Activated CD4-positive, alpha-beta T cell treated with anti-CD3 and anti-CD28 coated beads for 36 hours (primary cell): ENCODE measurements around the gene ELP4. TPM values are rescaled to one million over a fixed set of nuclear protein-coding genes. Genes with fewer than 3 reads are reported as not detected.

Experiments used
- ATAC-seq: fragments of 200-7000 bp; cut with Tn5 transposase; one replicate; pipeline ENCODE4 v1.10.0; 2021; ENCODE audit warnings: mild to moderate bottlenecking, moderate library complexity
- CTCF ChIA-PET: fragments of 350-600 bp; sonication (Branson Sonifier 250); formaldehyde crosslinking; loops from one replicate; lab custom pipeline; 2021; ENCODE audit warnings: antibody characterized with exemption; lab: Charles Lee
- POLR2A ChIA-PET: fragments of 350-600 bp; sonication (Branson Sonifier 250); formaldehyde crosslinking; loops from one replicate; lab custom pipeline; 2021; ENCODE audit warnings: antibody characterized with exemption, inconsistent platforms; lab: Charles Lee
- DNase-seq: peaks from one replicate; pipeline ENCODE4 v3.0.0-alpha.2; 2020
- H3K27ac Mint-ChIP-seq: one replicate; pipeline ENCODE4 v1.8.0; 2021; ENCODE audit warnings: mixed read lengths
- H3K27me3 Mint-ChIP-seq: one replicate; pipeline ENCODE4 v1.8.0; 2021; ENCODE audit warnings: mixed read lengths
- H3K36me3 Mint-ChIP-seq: one replicate; pipeline ENCODE4 v1.8.0; 2021; ENCODE audit warnings: low read depth, mixed read lengths
- H3K4me1 Mint-ChIP-seq: one replicate; pipeline ENCODE4 v1.8.0; 2021; ENCODE audit warnings: mixed read lengths
- H3K4me3 Mint-ChIP-seq: one replicate; pipeline ENCODE4 v1.8.0; 2021; ENCODE audit warnings: mild to moderate bottlenecking, moderate library complexity, mixed read lengths
- H3K9me3 Mint-ChIP-seq: one replicate; pipeline ENCODE4 v1.8.0; 2021; ENCODE audit warnings: low read depth, mixed read lengths
- intact Hi-C, 2 experiments: fragments of 100-400 bp; cut with DNase I in 1 of 2; cut with micrococcal nuclease in 1 of 2; formaldehyde crosslinking; loops; one replicate each; pipeline versions ENCODE4 v1.14.2 to v1.15.1; 2022 to 2024; cut with DNase I, micrococcal nuclease
- total RNA-seq, 2 experiments: library from RNA; stranded (reverse); gene quantifications; one replicate each; pipeline ENCODE4 v1.2.3, GENCODE V29; 2021

Gene ELP4
- total RNA-seq, 2 experiments from 2014 or later: 21.9 to 30.9 TPM

GRCh38 chr11:31608995-31609394, 99.4 kb downstream of the ELP4 start:
- Mint-ChIP-seq H3K4me3 (no peak overlapping the region), H3K9me3 (no peaks in the 10 kb centered on the region), H3K36me3 (peaks cover 5% of the 10 kb centered on the region), H3K27ac (no peak overlapping the region), H3K4me1 (no peaks in the 10 kb centered on the region), H3K27me3 (no peaks in the 10 kb centered on the region)
- CTCF ChIA-PET: no interaction called here
- no peak for DNase-seq
- POLR2A ChIA-PET: no interaction called here
- intact Hi-C loops: no loop called here
- no peak for ATAC-seq

GRCh38 chr11:31610544-31610943, 101.0 kb downstream of the ELP4 start:
- no peaks in the 10 kb centered on the region for H3K9me3 Mint-ChIP-seq
- H3K4me3 Mint-ChIP-seq: no peak overlapping the region
- ChIA-PET POLR2A (no interaction called here), CTCF (no interaction called here)
- no peaks in the 10 kb centered on the region for H3K27me3 Mint-ChIP-seq
- no peak for ATAC-seq
- H3K4me1 Mint-ChIP-seq: no peaks in the 10 kb centered on the region
- intact Hi-C loops: no loop called here
- no peak for DNase-seq
- peaks cover 10% of the 10 kb centered on the region for H3K36me3 Mint-ChIP-seq
- no peak overlapping the region for H3K27ac Mint-ChIP-seq

GRCh38 chr11:31617246-31617645, 107.7 kb downstream of the ELP4 start:
- intact Hi-C loops: no loop called here

GRCh38 chr11:31619980-31620379, 110.4 kb downstream of the ELP4 start:
- no peak overlapping the region for H3K27ac Mint-ChIP-seq
- DNase-seq (no peak), ATAC-seq (no peak)
- intact Hi-C loops: no loop called here
- no peaks in the 10 kb centered on the region for H3K27me3 Mint-ChIP-seq
- peaks cover 3% of the 10 kb centered on the region for H3K4me1 Mint-ChIP-seq
- ChIA-PET CTCF (no interaction called here), POLR2A (no interaction called here)
- no peaks in the 10 kb centered on the region for H3K9me3 Mint-ChIP-seq
- peaks cover 3% of the 10 kb centered on the region for H3K36me3 Mint-ChIP-seq
- H3K4me3 Mint-ChIP-seq: no peak overlapping the region

More at GRCh38 chr11:31617246-31617645, 107.7 kb downstream of the ELP4 start:
- Mint-ChIP-seq H3K9me3 (no peaks in the 10 kb centered on the region), H3K4me1 (peaks cover 3% of the 10 kb centered on the region), H3K27ac (no peak overlapping the region), H3K36me3 (peaks cover 7% of the 10 kb centered on the region), H3K4me3 (no peak overlapping the region), H3K27me3 (no peaks in the 10 kb centered on the region)
- ChIA-PET CTCF (no interaction called here), POLR2A (no interaction called here)
- no peak for ATAC-seq
- no peak for DNase-seq

GRCh38 chr11:31620434-31620833, 110.9 kb downstream of the ELP4 start:
- Mint-ChIP-seq H3K36me3 (peaks cover 3% of the 10 kb centered on the region), H3K9me3 (no peaks in the 10 kb centered on the region), H3K27me3 (no peaks in the 10 kb centered on the region), H3K4me1 (peaks cover 3% of the 10 kb centered on the region), H3K4me3 (no peak overlapping the region), H3K27ac (no peak overlapping the region)
- POLR2A ChIA-PET: no interaction called here
- intact Hi-C loops: no loop called here
- ATAC-seq: peak; percentile 47
- no peak for DNase-seq
- CTCF ChIA-PET: no interaction called here

GRCh38 chr11:31625868-31626267, 116.3 kb downstream of the ELP4 start:
- ChIA-PET POLR2A (no interaction called here), CTCF (no interaction called here)
- Mint-ChIP-seq H3K9me3 (no peaks in the 10 kb centered on the region), H3K4me1 (no peaks in the 10 kb centered on the region), H3K36me3 (no peaks in the 10 kb centered on the region), H3K27ac (no peak overlapping the region), H3K4me3 (no peak overlapping the region), H3K27me3 (no peaks in the 10 kb centered on the region)
- DNase-seq: no peak
- no peak for ATAC-seq
- intact Hi-C loops: no loop called here

GRCh38 chr11:31628111-31628510, 118.5 kb downstream of the ELP4 start:
- H3K9me3 Mint-ChIP-seq: no peaks in the 10 kb centered on the region
- intact Hi-C loops: no loop called here
- DNase-seq (no peak), ATAC-seq (no peak)
- POLR2A ChIA-PET: no interaction called here
- CTCF ChIA-PET: interaction anchor here (1.1 kb wide), 1 partner anchor 366 kb away, joined by 4 read pairs; no protein-coding TSS in a partner anchor
- H3K36me3 Mint-ChIP-seq: peaks cover 2% of the 10 kb centered on the region
- H3K4me1 Mint-ChIP-seq: no peaks in the 10 kb centered on the region
- H3K27me3 Mint-ChIP-seq: no peaks in the 10 kb centered on the region
- no peak overlapping the region for H3K4me3 Mint-ChIP-seq
- H3K27ac Mint-ChIP-seq: no peak overlapping the region

- H3K27me3 Mint-ChIP-seq: no peaks in the 10 kb centered on the region
- H3K4me3 Mint-ChIP-seq: no peak overlapping the region
- no peak for DNase-seq
- no peaks in the 10 kb centered on the region for H3K9me3 Mint-ChIP-seq
- no peak overlapping the region for H3K27ac Mint-ChIP-seq
- POLR2A ChIA-PET: no interaction called here
- intact Hi-C loops: no loop called here
- CTCF ChIA-PET: no interaction called here
- H3K4me1 Mint-ChIP-seq: no peaks in the 10 kb centered on the region
- no peak for ATAC-seq
- H3K36me3 Mint-ChIP-seq: peaks cover 4% of the 10 kb centered on the region
Observed at GRCh38 chr11:31636983-31637382, 127.4 kb downstream of the ELP4 start.

- DNase-seq (no peak), ATAC-seq (no peak)
- H3K27ac Mint-ChIP-seq: no peak overlapping the region
- ChIA-PET CTCF (interaction anchor here (0.9 to 1.8 kb wide), 6 partner anchors 8 to 230 kb away, joined by 3 to 5 read pairs (median 4); no protein-coding TSS in a partner anchor), POLR2A (no interaction called here)
- H3K4me1 Mint-ChIP-seq: no peaks in the 10 kb centered on the region
- H3K9me3 Mint-ChIP-seq: no peaks in the 10 kb centered on the region
- no peaks in the 10 kb centered on the region for H3K27me3 Mint-ChIP-seq
- H3K4me3 Mint-ChIP-seq: no peak overlapping the region
- H3K36me3 Mint-ChIP-seq: peaks cover 2% of the 10 kb centered on the region
- intact Hi-C loops: loop anchor here in 1 of 2 experiments (5.0 kb wide), 1 partner anchor 317 kb away; no protein-coding TSS in a partner anchor
Observed at GRCh38 chr11:31640611-31641010, 131.0 kb downstream of the ELP4 start.

- no peak overlapping the region for H3K4me3 Mint-ChIP-seq
- intact Hi-C loops: loop anchor here in 1 of 2 experiments (5.0 kb wide), 1 partner anchor 316 kb away; no protein-coding TSS in a partner anchor
- no peaks in the 10 kb centered on the region for H3K27me3 Mint-ChIP-seq
- no peaks in the 10 kb centered on the region for H3K9me3 Mint-ChIP-seq
- H3K4me1 Mint-ChIP-seq: no peaks in the 10 kb centered on the region
- CTCF ChIA-PET: interaction anchor here (0.6 to 1.6 kb wide), 6 partner anchors 8 to 1430 kb away, joined by 3 to 5 read pairs (median 4); no protein-coding TSS in a partner anchor
- H3K36me3 Mint-ChIP-seq: peaks cover 2% of the 10 kb centered on the region
- ATAC-seq (no peak), DNase-seq (peak; percentile 10)
- POLR2A ChIA-PET: no interaction called here
- no peak overlapping the region for H3K27ac Mint-ChIP-seq
Observed at GRCh38 chr11:31641477-31642062, 132.0 kb downstream of the ELP4 start.

GRCh38 chr11:31643857-31644256, 134.3 kb downstream of the ELP4 start:
- DNase-seq: no peak
- H3K27me3 Mint-ChIP-seq: no peaks in the 10 kb centered on the region
- ChIA-PET POLR2A (no interaction called here), CTCF (interaction anchor here (1.3 kb wide), 1 partner anchor 10 kb away, joined by 4 read pairs; no protein-coding TSS in a partner anchor)
- H3K36me3 Mint-ChIP-seq: peaks cover 3% of the 10 kb centered on the region
- no peak overlapping the region for H3K4me3 Mint-ChIP-seq
- H3K4me1 Mint-ChIP-seq: no peaks in the 10 kb centered on the region
- intact Hi-C loops: loop anchor here in 1 of 2 experiments (5.0 kb wide), 1 partner anchor 313 kb away; no protein-coding TSS in a partner anchor
- H3K27ac Mint-ChIP-seq: no peak overlapping the region
- no peaks in the 10 kb centered on the region for H3K9me3 Mint-ChIP-seq
- no peak for ATAC-seq

GRCh38 chr11:31645747-31646146, 136.2 kb downstream of the ELP4 start:
- H3K9me3 Mint-ChIP-seq: no peaks in the 10 kb centered on the region
- no peak for ATAC-seq

More at GRCh38 chr11:31645747-31646146, 136.2 kb downstream of the ELP4 start:
- H3K27ac Mint-ChIP-seq: no peak overlapping the region
- ChIA-PET POLR2A (no interaction called here), CTCF (no interaction called here)
- no peak overlapping the region for H3K4me3 Mint-ChIP-seq
- H3K27me3 Mint-ChIP-seq: no peaks in the 10 kb centered on the region
- DNase-seq: no peak
- peaks cover 7% of the 10 kb centered on the region for H3K36me3 Mint-ChIP-seq
- H3K4me1 Mint-ChIP-seq: no peaks in the 10 kb centered on the region
- intact Hi-C loops: no loop called here
